BE2C (cell line): ENCODE data around the gene KRT4.

Source experiments
- DNase-seq: peaks from one replicate; pipeline ENCODE4 v3.0.0-alpha.2; 2020
- H3K27me3 ChIP-seq: fragments of 250-450 bp; sonication (Bioruptor Pico); 2 replicates; pipeline ENCODE4 v1.5.1; 2020; ENCODE audit warnings: mild to moderate bottlenecking
- H3K36me3 ChIP-seq: fragments of 250-450 bp; sonication (Bioruptor Pico); 2 replicates; pipeline ENCODE4 v1.5.1; 2020; ENCODE audit warnings: mild to moderate bottlenecking
- H3K4me1 ChIP-seq: fragments of 250-450 bp; sonication (Bioruptor Pico); 2 replicates; pipeline ENCODE4 v1.5.1; 2020
- H3K4me3 ChIP-seq: 2 replicates; pipeline ENCODE4 v1.5.1; 2011; ENCODE audit warnings: low read depth, low read length
- H3K9me3 ChIP-seq: fragments of 250-450 bp; sonication (Bioruptor Pico); 2 replicates; pipeline ENCODE4 v1.5.1; 2020
- CTCF ChIP-seq: IDR thresholded peaks from 2 replicates; pipeline ENCODE4 v1.5.1; 2012; ENCODE audit warnings: mild to moderate bottlenecking, low read depth, low read length

The KRT4 gene

GRCh38 chr12:52819731-52820510, 6.0 kb upstream of the KRT4 start:
- Histone ChIP-seq H3K9me3 (no peaks in the 10 kb centered on the region), H3K4me1 (no peaks in the 10 kb centered on the region), H3K36me3 (no peaks in the 10 kb centered on the region), H3K27me3 (peaks cover 33% of the 10 kb centered on the region), H3K4me3 (no peak overlapping the region)
- TF ChIP-seq CTCF: no peak
- no peak for DNase-seq

- DNase-seq: no peak
- TF ChIP-seq CTCF: no peak
These were observed 5.0 kb upstream of the KRT4 start for GRCh38 chr12:52818887-52819420.

GRCh38 chr12:52818388-52818787, 4.5 kb upstream of the KRT4 start:
- TF ChIP-seq CTCF: no peak
- no peaks in the 10 kb centered on the region for H3K36me3 ChIP-seq
- H3K4me3 ChIP-seq: no peak overlapping the region
- DNase-seq: no peak
- no peaks in the 10 kb centered on the region for H3K4me1 ChIP-seq
- peaks cover 40% of the 10 kb centered on the region for H3K27me3 ChIP-seq
- H3K9me3 ChIP-seq: no peaks in the 10 kb centered on the region

More at GRCh38 chr12:52818887-52819420, 5.0 kb upstream of the KRT4 start:
- peaks cover 37% of the 10 kb centered on the region for H3K27me3 ChIP-seq
- no peaks in the 10 kb centered on the region for H3K36me3 ChIP-seq
- H3K4me1 ChIP-seq: no peaks in the 10 kb centered on the region
- no peaks in the 10 kb centered on the region for H3K9me3 ChIP-seq
- H3K4me3 ChIP-seq: no peak overlapping the region

GRCh38 chr12:52817699-52818238, 3.9 kb upstream of the KRT4 start:
- no peaks in the 10 kb centered on the region for H3K36me3 ChIP-seq
- no peak for DNase-seq
- peaks cover 36% of the 10 kb centered on the region for H3K27me3 ChIP-seq
- no peak for TF ChIP-seq CTCF
- H3K9me3 ChIP-seq: no peaks in the 10 kb centered on the region
- no peaks in the 10 kb centered on the region for H3K4me1 ChIP-seq
- no peak overlapping the region for H3K4me3 ChIP-seq

GRCh38 chr12:52817003-52817698, 3.2 kb upstream of the KRT4 start:
- no peak for TF ChIP-seq CTCF
- Histone ChIP-seq H3K36me3 (no peaks in the 10 kb centered on the region), H3K9me3 (no peaks in the 10 kb centered on the region), H3K4me1 (no peaks in the 10 kb centered on the region), H3K4me3 (no peak overlapping the region), H3K27me3 (peaks cover 36% of the 10 kb centered on the region)
- no peak for DNase-seq
